Measurements from ENCODE around the gene JAK2. TPM values are rescaled to one million over a fixed set of nuclear protein-coding genes. Genes with fewer than 3 reads are reported as not detected.
"Not testable (repeated sequence)": the region's sequence is repeated elsewhere in the genome, so short reads cannot be mapped to it uniquely, and the experiment has no call there.

The JAK2 gene
- total RNA-seq, 3 donors from 2014 or later: 28.8 to 46.9 (median 35.4) TPM

DNA sequence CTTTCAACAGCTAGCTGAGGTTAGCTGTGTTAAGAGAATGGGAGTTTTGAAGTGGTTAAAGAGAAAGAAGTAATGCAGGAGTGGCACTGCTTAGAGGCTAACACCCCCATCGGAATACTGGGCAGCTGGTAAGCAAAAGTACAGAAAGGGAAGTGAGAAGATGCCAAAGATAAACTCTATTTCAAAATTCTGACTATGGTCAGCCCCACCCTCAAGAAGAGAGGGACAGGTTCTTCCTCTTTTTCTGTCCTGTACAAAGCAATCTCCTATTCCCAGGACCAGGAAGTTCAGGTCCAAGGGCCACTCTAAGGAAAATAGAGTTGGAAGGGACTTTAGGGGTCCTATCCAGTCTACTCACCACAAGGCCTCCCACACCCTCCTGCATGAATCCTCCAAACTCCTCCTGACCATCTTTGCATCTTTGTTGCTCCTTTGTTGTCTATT, 45.9 kb upstream of the JAK2 start:
- intact Hi-C loops (cut with DNase I; ENCODE audit: low total_unique reads): no loop called here
- Histone ChIP-seq H3K27me3 (no peaks in the 10 kb centered on the region), H3K4me3 (no peak overlapping the region), H3K4me1 (no peaks in the 10 kb centered on the region), H3K9me3 (no peaks in the 10 kb centered on the region), H3K36me3 (no peaks in the 10 kb centered on the region), H3K27ac (no peak overlapping the region)
- DNase-seq (ENCODE audit: low spot score in 2 of 2): no peak
- TF ChIP-seq POLR2AphosphoS5 (IDR thresholded peaks at IDR 0.05): no peak
- TF ChIP-seq, protein P1, sequence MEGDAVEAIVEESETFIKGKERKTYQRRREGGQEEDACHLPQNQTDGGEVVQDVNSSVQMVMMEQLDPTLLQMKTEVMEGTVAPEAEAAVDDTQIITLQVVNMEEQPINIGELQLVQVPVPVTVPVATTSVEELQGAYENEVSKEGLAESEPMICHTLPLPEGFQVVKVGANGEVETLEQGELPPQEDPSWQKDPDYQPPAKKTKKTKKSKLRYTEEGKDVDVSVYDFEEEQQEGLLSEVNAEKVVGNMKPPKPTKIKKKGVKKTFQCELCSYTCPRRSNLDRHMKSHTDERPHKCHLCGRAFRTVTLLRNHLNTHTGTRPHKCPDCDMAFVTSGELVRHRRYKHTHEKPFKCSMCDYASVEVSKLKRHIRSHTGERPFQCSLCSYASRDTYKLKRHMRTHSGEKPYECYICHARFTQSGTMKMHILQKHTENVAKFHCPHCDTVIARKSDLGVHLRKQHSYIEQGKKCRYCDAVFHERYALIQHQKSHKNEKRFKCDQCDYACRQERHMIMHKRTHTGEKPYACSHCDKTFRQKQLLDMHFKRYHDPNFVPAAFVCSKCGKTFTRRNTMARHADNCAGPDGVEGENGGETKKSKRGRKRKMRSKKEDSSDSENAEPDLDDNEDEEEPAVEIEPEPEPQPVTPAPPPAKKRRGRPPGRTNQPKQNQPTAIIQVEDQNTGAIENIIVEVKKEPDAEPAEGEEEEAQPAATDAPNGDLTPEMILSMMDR (IDR thresholded peaks at IDR 0.05): no peak
- no peak for TF ChIP-seq POLR2A (IDR thresholded peaks at IDR 0.05)

DNA sequence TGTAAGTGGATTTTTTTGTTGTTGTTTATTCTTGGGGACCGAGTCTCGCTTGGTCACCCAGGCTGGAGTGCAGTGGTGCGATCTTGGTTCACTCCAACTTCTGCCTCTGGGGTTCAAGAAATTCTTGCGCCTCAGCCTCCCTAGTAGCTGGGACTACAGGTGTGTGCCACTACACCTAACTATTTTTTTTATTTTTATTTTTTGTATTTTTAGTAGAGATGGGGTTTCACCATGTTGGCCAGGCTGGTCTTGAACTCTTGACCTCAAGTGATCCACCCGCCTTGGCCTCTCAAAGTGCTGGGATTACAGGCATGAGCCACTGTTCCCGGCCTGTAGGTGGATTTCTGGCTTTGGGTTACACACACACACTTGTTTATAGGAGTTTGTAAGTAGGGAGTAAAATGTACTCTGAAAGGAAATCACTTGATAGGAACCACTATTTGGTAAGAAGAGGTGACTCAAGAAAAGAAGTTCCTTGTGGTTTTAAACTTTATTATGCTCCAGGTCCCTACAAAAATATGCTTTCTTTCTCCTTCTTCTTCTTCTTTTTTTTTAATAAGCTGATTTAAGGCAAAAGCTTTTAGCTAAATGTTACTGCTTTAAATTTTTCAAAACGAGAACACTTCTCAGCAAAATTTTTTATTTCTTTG, 42.9 kb upstream of the JAK2 start:
- intact Hi-C loops (cut with DNase I; ENCODE audit: low total_unique reads); H3K27ac ChIP-seq; H3K36me3 ChIP-seq; H3K4me3 ChIP-seq; H3K27me3 ChIP-seq; H3K4me1 ChIP-seq; DNase-seq (ENCODE audit: low spot score in 2 of 2); H3K9me3 ChIP-seq: not testable (repeated sequence)

GRCh38 chr9:4943346-4943745, 41.7 kb upstream of the JAK2 start:
- intact Hi-C loops (cut with DNase I; ENCODE audit: low total_unique reads): no loop called here
- Histone ChIP-seq H3K4me3 (no peak overlapping the region), H3K4me1 (no peaks in the 10 kb centered on the region), H3K27ac (no peak overlapping the region), H3K9me3 (no peaks in the 10 kb centered on the region), H3K27me3 (no peaks in the 10 kb centered on the region), H3K36me3 (no peaks in the 10 kb centered on the region)
- DNase-seq (ENCODE audit: low spot score in 2 of 2): no peak
- TF ChIP-seq POLR2AphosphoS5 (IDR thresholded peaks at IDR 0.05) (no peak), POLR2A (IDR thresholded peaks at IDR 0.05) (no peak)
- TF ChIP-seq, protein P1 (IDR thresholded peaks at IDR 0.05): no peak

DNA sequence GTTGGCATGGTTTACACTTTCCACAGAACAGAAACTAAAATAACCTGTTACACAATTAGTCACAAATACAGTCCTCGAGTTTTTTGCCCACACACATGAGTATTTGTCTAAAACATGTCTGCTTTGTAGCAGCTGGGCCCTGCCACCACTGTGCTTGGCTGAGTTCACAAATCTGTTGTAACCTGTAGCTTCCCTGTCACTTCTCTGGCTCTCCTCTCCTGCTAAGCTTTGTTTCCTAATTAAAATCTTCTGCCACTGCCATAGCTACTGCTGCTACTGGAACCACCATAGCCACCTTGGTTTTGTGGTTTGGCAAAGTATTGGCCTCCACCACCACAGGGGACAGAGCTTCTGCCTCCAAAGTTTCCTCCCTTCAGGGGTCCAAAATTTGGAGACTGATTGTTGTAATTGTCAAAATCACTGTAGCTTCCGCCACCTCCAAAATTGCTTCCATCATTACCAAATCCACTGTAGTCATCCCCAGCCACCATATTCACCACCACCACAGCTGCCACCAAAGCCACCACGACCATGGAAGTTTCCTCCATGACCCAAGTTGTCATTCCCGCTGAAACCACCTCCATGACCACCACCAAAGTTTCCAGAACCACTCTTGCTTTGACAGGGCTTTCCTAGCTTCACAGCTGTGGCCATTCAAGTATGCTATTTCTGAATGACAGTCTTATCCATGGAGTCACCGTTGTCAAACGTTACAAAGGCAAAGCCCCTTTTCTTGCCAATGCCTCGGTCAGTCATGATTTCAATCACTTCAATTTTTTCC, 40.5 kb upstream of the JAK2 start:
- H3K4me3 ChIP-seq; H3K9me3 ChIP-seq; DNase-seq (ENCODE audit: low spot score in 2 of 2); H3K27me3 ChIP-seq; H3K27ac ChIP-seq; intact Hi-C loops (cut with DNase I; ENCODE audit: low total_unique reads); H3K36me3 ChIP-seq; H3K4me1 ChIP-seq: not testable (repeated sequence)

DNA sequence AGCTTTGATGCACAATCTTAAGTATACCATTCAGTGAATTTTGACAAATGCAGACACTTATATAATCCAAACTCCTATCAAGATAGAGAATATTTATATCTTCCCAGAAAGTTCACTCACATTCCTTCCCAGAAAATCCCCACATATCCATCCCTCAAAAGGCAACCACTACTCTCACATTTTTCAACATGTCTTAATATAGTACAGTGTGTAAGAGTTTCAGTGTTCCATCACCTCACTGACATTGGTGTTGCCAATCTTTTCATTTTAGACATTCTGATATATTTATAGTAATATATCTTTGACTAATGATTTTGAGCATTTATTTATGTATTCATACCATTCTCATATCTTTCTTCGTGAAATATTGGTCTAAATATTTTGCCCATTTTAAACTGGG, 38.1 kb upstream of the JAK2 start:
- no peak for DNase-seq (ENCODE audit: low spot score in 2 of 2)
- intact Hi-C loops (cut with DNase I; ENCODE audit: low total_unique reads): no loop called here
- no peaks in the 10 kb centered on the region for H3K27me3 ChIP-seq
- H3K9me3 ChIP-seq: no peaks in the 10 kb centered on the region
- TF ChIP-seq, protein P1 (IDR thresholded peaks at IDR 0.05): no peak
- TF ChIP-seq POLR2A (IDR thresholded peaks at IDR 0.05): no peak
- no peak for TF ChIP-seq POLR2AphosphoS5 (IDR thresholded peaks at IDR 0.05)
- H3K27ac ChIP-seq: no peak overlapping the region
- no peaks in the 10 kb centered on the region for H3K36me3 ChIP-seq
- no peak overlapping the region for H3K4me3 ChIP-seq
- no peaks in the 10 kb centered on the region for H3K4me1 ChIP-seq

DNA sequence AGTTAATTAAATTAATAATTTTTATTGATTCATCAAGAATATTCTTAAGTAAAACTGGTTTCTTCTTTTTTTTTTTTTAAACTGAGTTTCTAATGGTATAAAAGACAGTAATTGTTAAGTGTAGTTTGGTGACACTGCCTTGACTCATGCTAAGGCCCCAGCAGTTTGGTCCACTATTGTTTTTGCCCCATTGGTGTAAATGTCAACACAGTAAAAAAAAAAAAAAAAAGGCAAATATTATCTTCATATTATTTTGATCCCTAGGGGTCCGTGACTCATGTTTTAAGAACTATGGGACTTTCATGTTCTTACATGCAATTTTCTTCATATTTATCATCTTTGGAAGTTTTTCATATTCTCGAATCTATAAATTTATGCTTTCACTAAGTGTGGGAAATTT, 29.2 kb upstream of the JAK2 start:
- H3K27me3 ChIP-seq: no peaks in the 10 kb centered on the region
- DNase-seq (ENCODE audit: low spot score in 2 of 2): no peak
- intact Hi-C loops (cut with DNase I; ENCODE audit: low total_unique reads): no loop called here
- TF ChIP-seq POLR2A (IDR thresholded peaks at IDR 0.05): no peak
- TF ChIP-seq, protein P1 (IDR thresholded peaks at IDR 0.05): no peak
- TF ChIP-seq POLR2AphosphoS5 (IDR thresholded peaks at IDR 0.05): no peak
- no peak overlapping the region for H3K27ac ChIP-seq
- H3K36me3 ChIP-seq: no peaks in the 10 kb centered on the region
- no peaks in the 10 kb centered on the region for H3K9me3 ChIP-seq
- H3K4me1 ChIP-seq: no peaks in the 10 kb centered on the region
- H3K4me3 ChIP-seq: no peak overlapping the region
